ENCODE data around the gene CENPS.

Gene CENPS

DNA sequence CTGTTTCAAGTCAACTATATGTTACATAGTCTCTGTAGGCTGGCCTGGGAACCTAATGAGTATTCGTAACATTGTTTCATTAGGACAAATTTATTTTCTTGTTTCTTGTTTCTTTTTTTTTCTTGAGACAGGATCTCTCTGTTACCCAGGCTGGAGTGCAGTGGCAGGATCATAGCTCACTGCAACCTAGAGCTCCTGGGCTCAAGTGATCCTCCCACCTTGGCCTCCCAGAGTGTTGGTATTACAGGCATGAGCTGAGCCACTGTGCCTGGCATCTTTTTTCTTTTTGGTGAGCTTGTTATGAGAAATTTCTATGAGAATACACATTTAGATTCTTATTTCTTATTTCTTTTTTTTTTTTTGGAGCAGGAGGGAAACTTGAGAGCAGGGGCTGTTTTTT, 6.8 kb downstream of the CENPS start:
- no peak for TF ChIP-seq SUZ12 (IDR thresholded peaks at IDR 0.05)
- TF ChIP-seq SP1 (IDR thresholded peaks at IDR 0.05): no peak
- no peak for TF ChIP-seq TARDBP (IDR thresholded peaks at IDR 0.05)
- TF ChIP-seq L3MBTL2 (conservative IDR thresholded peaks at IDR 0.05): no peak
- TF ChIP-seq ZNF384 (IDR thresholded peaks at IDR 0.05): no peak
- TF ChIP-seq NFRKB (IDR thresholded peaks at IDR 0.05): no peak
- no peak for TF ChIP-seq FOXM1 (IDR thresholded peaks at IDR 0.05; ENCODE audit: borderline replicate concordance)
- TF ChIP-seq, protein P1, sequence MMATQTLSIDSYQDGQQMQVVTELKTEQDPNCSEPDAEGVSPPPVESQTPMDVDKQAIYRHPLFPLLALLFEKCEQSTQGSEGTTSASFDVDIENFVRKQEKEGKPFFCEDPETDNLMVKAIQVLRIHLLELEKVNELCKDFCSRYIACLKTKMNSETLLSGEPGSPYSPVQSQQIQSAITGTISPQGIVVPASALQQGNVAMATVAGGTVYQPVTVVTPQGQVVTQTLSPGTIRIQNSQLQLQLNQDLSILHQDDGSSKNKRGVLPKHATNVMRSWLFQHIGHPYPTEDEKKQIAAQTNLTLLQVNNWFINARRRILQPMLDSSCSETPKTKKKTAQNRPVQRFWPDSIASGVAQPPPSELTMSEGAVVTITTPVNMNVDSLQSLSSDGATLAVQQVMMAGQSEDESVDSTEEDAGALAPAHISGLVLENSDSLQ (IDR thresholded peaks at IDR 0.05): no peak
- no peak for TF ChIP-seq CTBP1 (IDR thresholded peaks at IDR 0.05; ENCODE audit: borderline replicate concordance)
- TF ChIP-seq FOXA1 (IDR thresholded peaks at IDR 0.05): no peak
- no peak for TF ChIP-seq BHLHE40 (IDR thresholded peaks at IDR 0.05; ENCODE audit: borderline replicate concordance)
- TF ChIP-seq LEF1 (IDR thresholded peaks at IDR 0.05; ENCODE audit: borderline replicate concordance): no peak
- TF ChIP-seq ARNT (IDR thresholded peaks at IDR 0.05): no peak
- TF ChIP-seq FOXK2 (IDR thresholded peaks at IDR 0.05): no peak
- TF ChIP-seq HDGF (IDR thresholded peaks at IDR 0.05; ENCODE audit: borderline replicate concordance): no peak
- no peak for TF ChIP-seq ELF4 (IDR thresholded peaks at IDR 0.05)
- ChIA-PET CTCF (interaction anchor here (0.7 kb wide), 1 partner anchor 1588 kb away, joined by 4 read pairs; no protein-coding TSS in a partner anchor), POLR2A (no interaction called here)

DNA sequence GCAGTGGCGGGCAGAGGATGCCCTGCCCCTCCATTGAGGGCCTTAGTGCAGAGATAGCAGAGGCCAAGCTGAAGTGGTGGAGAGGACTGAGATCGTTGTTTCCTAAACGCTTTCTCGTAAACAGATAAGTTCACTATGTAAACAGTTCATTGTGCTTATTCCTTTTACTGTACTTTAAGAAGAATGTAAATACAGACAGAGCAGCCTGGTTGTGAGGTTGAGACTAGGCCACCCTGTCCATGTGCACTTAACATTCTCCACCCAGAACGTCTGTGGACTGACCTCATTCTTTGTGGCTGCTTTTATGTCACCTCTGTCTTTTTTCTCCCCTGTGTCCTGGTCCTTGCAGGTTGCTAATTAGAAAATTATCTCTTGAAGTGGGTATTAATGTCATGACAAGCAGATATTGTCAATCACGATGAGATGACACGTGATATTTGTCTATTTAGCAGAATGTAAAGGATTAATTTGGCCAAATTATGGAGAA, 8.5 kb downstream of the CENPS start:
- DNase-seq (ENCODE audit: extremely low spot score): no peak
- TF ChIP-seq ARNT (IDR thresholded peaks at IDR 0.05): no peak
- no peak for TF ChIP-seq FOXM1 (IDR thresholded peaks at IDR 0.05; ENCODE audit: borderline replicate concordance)
- TF ChIP-seq, protein P1 (IDR thresholded peaks at IDR 0.05): no peak
- TF ChIP-seq BHLHE40 (IDR thresholded peaks at IDR 0.05; ENCODE audit: borderline replicate concordance): no peak
- no peak for TF ChIP-seq FOXA1 (IDR thresholded peaks at IDR 0.05)
- no peak for TF ChIP-seq SP1 (IDR thresholded peaks at IDR 0.05)
- TF ChIP-seq ZNF384 (IDR thresholded peaks at IDR 0.05): no peak
- TF ChIP-seq L3MBTL2 (conservative IDR thresholded peaks at IDR 0.05): no peak
- no peak for TF ChIP-seq ELF4 (IDR thresholded peaks at IDR 0.05)
- TF ChIP-seq FOXK2 (IDR thresholded peaks at IDR 0.05): no peak
- no peak for TF ChIP-seq LEF1 (IDR thresholded peaks at IDR 0.05; ENCODE audit: borderline replicate concordance)
- POLR2A ChIA-PET: no interaction called here
- CTCF ChIA-PET: no interaction called here

More for the DNA sequence above, 6.8 kb downstream of the CENPS start:
- DNase-seq (ENCODE audit: extremely low spot score): no peak

DNA sequence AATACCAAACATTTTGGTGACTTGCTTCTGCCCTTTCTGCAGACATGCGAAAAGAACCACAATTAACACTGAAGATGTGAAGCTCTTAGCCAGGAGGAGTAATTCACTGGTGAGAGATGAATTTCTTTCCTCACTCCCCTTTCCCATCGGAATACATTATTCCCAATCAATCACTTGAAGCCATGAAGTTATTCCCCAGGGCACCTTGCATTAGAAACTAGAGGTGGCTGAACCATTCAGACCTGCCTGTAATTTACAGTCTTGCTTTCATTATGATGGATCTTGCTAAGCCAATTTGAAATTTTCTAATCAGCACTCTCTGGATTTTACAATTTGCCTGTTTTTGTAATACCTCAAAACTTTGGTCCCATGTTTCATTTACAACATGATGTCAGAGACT, 10.1 kb downstream of the CENPS start:
- TF ChIP-seq, protein P1 (IDR thresholded peaks at IDR 0.05): no peak
- TF ChIP-seq BHLHE40 (IDR thresholded peaks at IDR 0.05; ENCODE audit: borderline replicate concordance): no peak
- TF ChIP-seq SP1 (IDR thresholded peaks at IDR 0.05): no peak
- TF ChIP-seq CTBP1 (IDR thresholded peaks at IDR 0.05; ENCODE audit: borderline replicate concordance): no peak
- no peak for TF ChIP-seq NFRKB (IDR thresholded peaks at IDR 0.05)
- TF ChIP-seq ELF4 (IDR thresholded peaks at IDR 0.05): no peak
- no peak for TF ChIP-seq FOXA1 (IDR thresholded peaks at IDR 0.05)
- TF ChIP-seq L3MBTL2 (conservative IDR thresholded peaks at IDR 0.05): no peak
- TF ChIP-seq HDGF (IDR thresholded peaks at IDR 0.05; ENCODE audit: borderline replicate concordance): no peak
- TF ChIP-seq ZNF384 (IDR thresholded peaks at IDR 0.05): no peak
- TF ChIP-seq FOXK2 (IDR thresholded peaks at IDR 0.05): no peak
- TF ChIP-seq LEF1 (IDR thresholded peaks at IDR 0.05; ENCODE audit: borderline replicate concordance): no peak
- no peak for TF ChIP-seq TARDBP (IDR thresholded peaks at IDR 0.05)
- TF ChIP-seq FOXM1 (IDR thresholded peaks at IDR 0.05; ENCODE audit: borderline replicate concordance): no peak
- TF ChIP-seq SUZ12 (IDR thresholded peaks at IDR 0.05): no peak
- TF ChIP-seq ARNT (IDR thresholded peaks at IDR 0.05): no peak
- CTCF ChIA-PET: interaction anchor here (0.6 kb wide), 1 partner anchor 443 kb away, joined by 3 read pairs; no protein-coding TSS in a partner anchor
- POLR2A ChIA-PET: no interaction called here

DNA sequence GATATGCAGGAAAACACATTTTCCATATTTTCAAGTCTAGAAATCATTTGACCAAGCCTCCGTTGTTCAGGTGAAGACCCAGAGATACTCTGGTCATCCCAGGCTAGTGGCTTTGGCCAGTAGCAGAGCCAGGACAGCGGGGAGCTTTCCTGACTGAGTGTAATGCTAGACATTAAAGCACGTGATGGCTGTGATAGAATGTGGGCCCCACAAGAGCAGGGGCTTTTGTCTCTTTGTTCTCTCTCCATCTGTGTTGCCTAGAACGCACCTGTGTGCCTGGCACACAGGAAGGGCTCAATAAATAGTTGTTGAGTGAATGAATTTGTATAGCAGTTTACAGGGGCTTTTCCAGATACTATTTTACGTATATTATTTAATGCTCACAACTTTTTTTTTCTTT, 10.6 kb downstream of the CENPS start:
- CTCF ChIA-PET: no interaction called here
- no peak for TF ChIP-seq BHLHE40 (IDR thresholded peaks at IDR 0.05; ENCODE audit: borderline replicate concordance)
- TF ChIP-seq LEF1 (IDR thresholded peaks at IDR 0.05; ENCODE audit: borderline replicate concordance): no peak
- TF ChIP-seq L3MBTL2 (conservative IDR thresholded peaks at IDR 0.05): no peak
- TF ChIP-seq CTBP1 (IDR thresholded peaks at IDR 0.05; ENCODE audit: borderline replicate concordance): no peak
- no peak for TF ChIP-seq FOXM1 (IDR thresholded peaks at IDR 0.05; ENCODE audit: borderline replicate concordance)
- TF ChIP-seq NFRKB (IDR thresholded peaks at IDR 0.05): no peak
- TF ChIP-seq, protein P1 (IDR thresholded peaks at IDR 0.05): no peak
- no peak for TF ChIP-seq SP1 (IDR thresholded peaks at IDR 0.05)
- POLR2A ChIA-PET: no interaction called here
- DNase-seq (ENCODE audit: extremely low spot score): no peak

More for the DNA sequence above, 10.1 kb downstream of the CENPS start:
- no peak for DNase-seq (ENCODE audit: extremely low spot score)

DNA sequence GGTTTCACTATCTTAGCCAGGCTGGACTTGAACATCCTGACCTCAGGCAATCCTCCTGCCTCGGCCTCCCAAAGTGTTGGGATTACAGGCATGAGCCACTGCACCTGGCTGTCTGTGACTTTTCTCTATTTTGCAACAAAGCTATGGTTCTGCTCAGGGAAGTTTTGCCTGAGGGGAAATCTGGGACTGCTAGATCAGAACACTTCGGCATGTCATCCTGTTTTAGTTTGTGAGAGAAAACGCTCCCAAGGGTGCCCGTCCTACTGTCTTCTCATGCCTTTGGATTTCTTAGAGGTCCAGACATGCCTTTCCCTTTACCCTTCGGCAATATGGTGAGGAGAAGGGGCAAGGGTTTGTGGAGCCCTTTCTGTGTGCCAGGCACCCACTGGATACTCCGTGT, 14.0 kb downstream of the CENPS start:
- no peak for DNase-seq (ENCODE audit: extremely low spot score)
- POLR2A ChIA-PET: no interaction called here
- CTCF ChIA-PET: no interaction called here
- TF ChIP-seq BHLHE40 (IDR thresholded peaks at IDR 0.05; ENCODE audit: borderline replicate concordance): no peak
- TF ChIP-seq ZNF384 (IDR thresholded peaks at IDR 0.05): no peak
- TF ChIP-seq ARNT (IDR thresholded peaks at IDR 0.05): no peak
- no peak for TF ChIP-seq FOXK2 (IDR thresholded peaks at IDR 0.05)
- TF ChIP-seq HDGF (IDR thresholded peaks at IDR 0.05; ENCODE audit: borderline replicate concordance): no peak
- no peak for TF ChIP-seq LEF1 (IDR thresholded peaks at IDR 0.05; ENCODE audit: borderline replicate concordance)
- TF ChIP-seq TARDBP (IDR thresholded peaks at IDR 0.05): no peak
- TF ChIP-seq FOXA1 (IDR thresholded peaks at IDR 0.05): no peak
- TF ChIP-seq L3MBTL2 (conservative IDR thresholded peaks at IDR 0.05): no peak
- no peak for TF ChIP-seq SUZ12 (IDR thresholded peaks at IDR 0.05)
